HFFc6 (cell line): ENCODE results near the gene IAPP. TPM values are rescaled to one million over a fixed set of nuclear protein-coding genes. Genes with fewer than 3 reads are reported as not detected.

Source experiments
- DNase-seq: peaks from one replicate; pipeline ENCODE4 v3.0.0-alpha.2; 2018
- H3K27ac Mint-ChIP-seq: 2 replicates; pipeline ENCODE4 v1.8.0; 2020; ENCODE audit warnings: mild to moderate bottlenecking, mixed read lengths
- H3K27me3 Mint-ChIP-seq: 2 replicates; pipeline ENCODE4 v1.8.0; 2021; ENCODE audit warnings: mild to moderate bottlenecking, moderate library complexity, mixed read lengths; ENCODE audit not compliant: insufficient read depth
- H3K36me3 Mint-ChIP-seq: 2 replicates; pipeline ENCODE4 v1.8.0; 2021; ENCODE audit warnings: low read depth, mixed read lengths
- H3K4me1 Mint-ChIP-seq: 2 replicates; pipeline ENCODE4 v1.8.0; 2020; ENCODE audit warnings: low read depth, mixed read lengths
- H3K4me3 Mint-ChIP-seq: 2 replicates; pipeline ENCODE4 v1.8.0; 2020; ENCODE audit warnings: mild to moderate bottlenecking, moderate library complexity, mixed read lengths
- H3K9me3 Mint-ChIP-seq: 2 replicates; pipeline ENCODE4 v1.8.0; 2020; ENCODE audit warnings: mild to moderate bottlenecking, mixed read lengths
- total RNA-seq, 6 experiments: library from RNA; stranded (reverse); fragmentation: NEBNext Ultra II Directional; extraction: Animal tissue kit (Norgen Biotek cat#: 25700); gene quantifications; 2 replicates in 1 of 6; 3 replicates in 5 of 6; pipeline ENCODE4 v1.2.3, GENCODE V29; 2021
- TF ChIP-seq, protein P1 (sequence below): fragments of 200-600 bp; sonication (generic); IDR thresholded peaks from 2 replicates; pipeline ENCODE4 v1.5.0; 2021; ENCODE audit warnings: antibody characterized with exemption, mild to moderate bottlenecking

Gene IAPP
- total RNA-seq, 6 experiments from 2014 or later: not detected

DNA sequence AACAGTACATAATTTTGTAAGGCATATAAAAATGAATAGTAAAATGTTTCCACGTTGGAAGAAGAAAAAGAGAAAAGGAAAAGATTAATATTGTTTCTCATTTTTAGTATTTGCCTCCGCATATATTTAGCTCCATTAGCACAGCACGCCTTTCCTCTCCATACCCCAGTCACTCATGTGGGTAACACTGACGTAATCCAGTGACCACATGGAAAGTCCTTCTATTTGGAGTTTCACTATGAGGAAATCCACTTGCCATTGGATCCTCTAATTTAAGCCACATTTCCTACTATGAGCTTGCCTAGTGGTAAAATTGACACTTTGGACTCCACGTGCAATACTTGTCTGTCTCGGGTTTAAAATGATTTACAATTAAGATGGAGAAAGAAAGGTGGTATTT is 32.3 kb upstream of the IAPP start:
- Mint-ChIP-seq H3K36me3 (no peaks in the 10 kb centered on the region), H3K27ac (no peak overlapping the region), H3K9me3 (no peaks in the 10 kb centered on the region), H3K4me3 (no peak overlapping the region), H3K27me3 (no peaks in the 10 kb centered on the region; the same call in 1 of the 2 replicates), H3K4me1 (no peaks in the 10 kb centered on the region)
- TF ChIP-seq, protein P1, sequence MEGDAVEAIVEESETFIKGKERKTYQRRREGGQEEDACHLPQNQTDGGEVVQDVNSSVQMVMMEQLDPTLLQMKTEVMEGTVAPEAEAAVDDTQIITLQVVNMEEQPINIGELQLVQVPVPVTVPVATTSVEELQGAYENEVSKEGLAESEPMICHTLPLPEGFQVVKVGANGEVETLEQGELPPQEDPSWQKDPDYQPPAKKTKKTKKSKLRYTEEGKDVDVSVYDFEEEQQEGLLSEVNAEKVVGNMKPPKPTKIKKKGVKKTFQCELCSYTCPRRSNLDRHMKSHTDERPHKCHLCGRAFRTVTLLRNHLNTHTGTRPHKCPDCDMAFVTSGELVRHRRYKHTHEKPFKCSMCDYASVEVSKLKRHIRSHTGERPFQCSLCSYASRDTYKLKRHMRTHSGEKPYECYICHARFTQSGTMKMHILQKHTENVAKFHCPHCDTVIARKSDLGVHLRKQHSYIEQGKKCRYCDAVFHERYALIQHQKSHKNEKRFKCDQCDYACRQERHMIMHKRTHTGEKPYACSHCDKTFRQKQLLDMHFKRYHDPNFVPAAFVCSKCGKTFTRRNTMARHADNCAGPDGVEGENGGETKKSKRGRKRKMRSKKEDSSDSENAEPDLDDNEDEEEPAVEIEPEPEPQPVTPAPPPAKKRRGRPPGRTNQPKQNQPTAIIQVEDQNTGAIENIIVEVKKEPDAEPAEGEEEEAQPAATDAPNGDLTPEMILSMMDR: no peak
- DNase-seq: no peak

DNA sequence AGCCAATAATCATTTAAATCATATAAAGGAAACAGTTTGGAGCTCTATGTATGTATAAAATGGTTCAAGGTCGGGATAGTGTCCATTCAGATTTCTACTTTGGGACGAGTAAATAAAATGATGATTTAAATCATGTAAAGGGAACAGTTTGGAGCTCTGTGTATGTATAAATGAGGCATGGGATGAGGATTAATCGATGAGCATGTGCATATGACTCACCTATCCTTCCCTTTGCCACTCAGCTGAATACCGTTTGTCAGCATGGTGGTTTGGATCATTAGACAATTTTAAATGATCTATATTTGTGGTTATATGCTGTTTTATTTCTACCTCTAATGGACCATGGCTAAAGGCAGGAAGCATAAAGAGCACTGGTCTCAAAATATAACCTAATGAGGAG is 30.9 kb upstream of the IAPP start:
- H3K27me3 Mint-ChIP-seq: no peaks in the 10 kb centered on the region; the same call in 1 of the 2 replicates
- H3K4me3 Mint-ChIP-seq: no peak overlapping the region
- H3K4me1 Mint-ChIP-seq: no peaks in the 10 kb centered on the region
- no peak overlapping the region for H3K27ac Mint-ChIP-seq
- H3K36me3 Mint-ChIP-seq: no peaks in the 10 kb centered on the region
- no peaks in the 10 kb centered on the region for H3K9me3 Mint-ChIP-seq
- TF ChIP-seq, protein P1: no peak
- DNase-seq: no peak

DNA sequence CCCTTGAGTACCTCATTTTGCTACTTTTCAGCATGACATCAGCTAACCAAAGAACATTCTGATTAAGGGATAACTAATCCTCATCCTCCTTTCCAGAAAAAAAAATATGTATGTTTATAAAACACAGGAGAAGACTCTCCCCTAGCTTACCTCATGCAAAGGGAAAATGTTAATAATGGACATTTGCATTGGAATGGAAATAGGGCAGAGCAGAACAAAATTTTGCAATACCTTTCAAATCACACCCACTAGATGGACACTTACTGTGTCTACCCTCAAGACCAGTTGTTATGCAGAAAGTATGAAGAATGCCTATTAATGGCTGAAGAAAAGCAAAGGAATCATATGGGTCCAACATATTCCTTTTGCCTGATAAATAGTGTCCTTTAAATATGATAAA is 29.1 kb upstream of the IAPP start:
- Mint-ChIP-seq H3K4me1 (no peaks in the 10 kb centered on the region), H3K9me3 (no peaks in the 10 kb centered on the region), H3K4me3 (no peak overlapping the region), H3K27me3 (no peaks in the 10 kb centered on the region; the same call in 1 of the 2 replicates), H3K36me3 (no peaks in the 10 kb centered on the region), H3K27ac (no peak overlapping the region)
- no peak for DNase-seq
- TF ChIP-seq, protein P1: no peak

DNA sequence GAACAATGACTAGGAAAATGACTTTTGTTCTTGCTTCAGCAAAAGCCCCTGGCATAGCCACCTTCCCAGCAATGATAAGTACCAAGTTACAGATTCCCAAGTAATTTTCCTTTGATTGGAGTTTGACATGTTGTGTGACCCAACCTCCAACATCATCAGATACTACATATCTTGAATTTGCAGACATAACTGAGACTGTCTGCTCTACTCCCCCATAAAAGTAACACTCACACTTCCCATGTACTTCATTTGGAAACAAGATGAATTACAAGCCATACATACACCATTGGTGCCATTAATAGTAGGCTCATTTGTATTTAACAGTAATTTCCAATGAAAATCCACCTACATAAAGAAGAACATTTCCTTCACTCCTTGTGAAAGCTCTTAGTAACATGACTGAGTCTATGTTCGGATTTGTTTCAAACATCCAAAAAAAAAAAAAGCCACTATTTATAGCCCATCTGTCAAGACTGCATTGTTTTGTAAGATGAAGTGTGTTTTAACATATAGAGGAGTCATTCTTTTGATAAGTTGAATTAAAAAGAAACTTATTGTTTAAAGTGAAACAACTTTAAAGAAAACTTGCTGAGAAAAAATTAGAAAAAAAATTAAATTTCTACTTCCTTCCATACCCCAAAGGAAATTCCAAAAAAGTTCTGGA is 26.0 kb upstream of the IAPP start:
- Mint-ChIP-seq H3K27me3 (peaks cover 4% of the 10 kb centered on the region), H3K27ac (no peak overlapping the region), H3K4me3 (no peak overlapping the region), H3K4me1 (no peaks in the 10 kb centered on the region), H3K36me3 (no peaks in the 10 kb centered on the region), H3K9me3 (no peaks in the 10 kb centered on the region)
- no peak for DNase-seq
- TF ChIP-seq, protein P1: no peak

DNA sequence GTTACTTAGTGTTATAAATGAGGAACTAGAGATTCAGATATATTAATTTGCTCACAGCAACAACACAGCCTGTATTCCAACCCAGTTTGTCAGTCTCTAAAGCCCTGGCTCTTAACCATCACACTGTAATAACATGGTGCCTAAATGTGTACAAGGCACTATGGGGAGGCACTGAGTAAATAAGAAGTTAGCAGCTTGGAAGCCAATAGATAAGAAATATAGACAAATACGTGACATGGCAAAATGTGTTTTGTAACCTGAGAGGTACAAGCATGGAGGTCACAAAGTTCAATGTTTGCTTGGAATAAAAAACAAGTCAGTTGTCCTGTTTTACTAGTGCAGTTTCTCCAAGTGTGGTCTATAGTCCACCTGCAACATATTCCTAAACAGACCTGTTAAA is 21.7 kb upstream of the IAPP start:
- TF ChIP-seq, protein P1: no peak
- peaks cover 6% of the 10 kb centered on the region; the same call in 1 of the 2 replicates for H3K4me1 Mint-ChIP-seq

More for the DNA sequence above, 21.7 kb upstream of the IAPP start:
- Mint-ChIP-seq H3K27me3 (peaks cover 4% of the 10 kb centered on the region; the same call in 1 of the 2 replicates), H3K27ac (no peak overlapping the region), H3K4me3 (no peak overlapping the region), H3K9me3 (no peaks in the 10 kb centered on the region), H3K36me3 (no peaks in the 10 kb centered on the region)
- no peak for DNase-seq
